ENCODE data around the gene SLCO3A1.

SLCO3A1 gene

DNA sequence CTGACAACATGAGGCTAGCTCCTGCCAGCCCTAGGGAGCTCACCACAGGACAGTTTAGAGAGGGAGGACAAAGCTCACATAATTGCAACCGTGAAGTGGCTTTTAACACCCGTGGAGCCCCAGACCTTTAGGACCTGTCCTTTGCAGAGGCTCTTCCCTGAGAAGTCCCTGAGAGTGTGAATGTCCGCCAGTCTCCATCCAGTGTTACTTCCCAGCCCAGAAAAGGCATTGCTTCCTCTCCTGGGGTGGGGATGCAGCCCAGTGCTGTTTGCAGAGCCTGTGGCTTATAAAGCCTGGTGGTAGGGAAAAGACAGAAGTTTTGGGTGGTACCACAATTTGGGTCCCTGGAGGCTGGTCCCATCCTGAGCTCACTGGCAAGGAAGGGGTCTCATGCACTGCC, 182.0 kb downstream of the SLCO3A1 start:
- Histone ChIP-seq H3K4me1 (ENCODE audit: control insufficient read depth, insufficient read depth, low read length) (no peaks in the 10 kb centered on the region), H3K36me3 (ENCODE audit: insufficient read depth, low read length) (no peaks in the 10 kb centered on the region), H3K27me3 (ENCODE audit: control insufficient read depth, insufficient read depth, low read length) (no peaks in the 10 kb centered on the region), H3K4me3 (ENCODE audit: low read length) (no peak overlapping the region), H3K9ac (ENCODE audit: low read depth, low read length) (no peak overlapping the region), H3K4me2 (ENCODE audit: low read length) (no peak overlapping the region), H3K9me3 (replicated peaks; ENCODE audit: low read length) (no peaks in the 10 kb centered on the region)

GRCh38 chr15:92035961-92036360, 182.5 kb downstream of the SLCO3A1 start:
- no peak overlapping the region for H3K9ac ChIP-seq (ENCODE audit: low read depth, low read length)
- no peaks in the 10 kb centered on the region for H3K9me3 ChIP-seq (replicated peaks; ENCODE audit: low read length)
- no peaks in the 10 kb centered on the region for H3K36me3 ChIP-seq (ENCODE audit: insufficient read depth, low read length)
- H3K27me3 ChIP-seq (ENCODE audit: control insufficient read depth, insufficient read depth, low read length): no peaks in the 10 kb centered on the region
- no peak overlapping the region for H3K4me2 ChIP-seq (ENCODE audit: low read length)
- no peaks in the 10 kb centered on the region for H3K4me1 ChIP-seq (ENCODE audit: control insufficient read depth, insufficient read depth, low read length)
- no peak overlapping the region for H3K4me3 ChIP-seq (ENCODE audit: low read length)

DNA sequence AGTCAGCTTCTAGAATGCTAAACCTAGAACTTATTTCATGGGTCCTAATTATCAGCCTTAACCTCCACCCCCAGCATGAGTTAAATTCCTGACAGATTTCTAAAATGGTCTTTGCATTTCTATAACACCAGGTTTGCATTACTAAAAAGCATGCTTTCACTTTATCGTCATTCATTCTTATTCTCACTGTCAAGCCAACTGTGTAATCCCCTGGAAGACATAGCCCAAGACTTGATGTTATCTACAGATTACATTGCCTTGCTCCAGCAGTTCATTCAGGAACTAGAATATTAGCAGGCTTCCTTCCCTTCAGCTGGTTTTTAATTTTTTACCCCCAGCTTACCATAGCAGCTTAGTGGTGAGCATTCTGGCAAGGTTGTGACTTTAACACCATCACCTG, 184.0 kb downstream of the SLCO3A1 start:
- H3K27me3 ChIP-seq (ENCODE audit: control insufficient read depth, insufficient read depth, low read length): no peaks in the 10 kb centered on the region
- H3K4me2 ChIP-seq (ENCODE audit: low read length): no peak overlapping the region
- H3K9ac ChIP-seq (ENCODE audit: low read depth, low read length): no peak overlapping the region
- H3K9me3 ChIP-seq (replicated peaks; ENCODE audit: low read length): no peaks in the 10 kb centered on the region
- H3K4me1 ChIP-seq (ENCODE audit: control insufficient read depth, insufficient read depth, low read length): no peaks in the 10 kb centered on the region
- no peak overlapping the region for H3K4me3 ChIP-seq (ENCODE audit: low read length)
- no peaks in the 10 kb centered on the region for H3K36me3 ChIP-seq (ENCODE audit: insufficient read depth, low read length)

DNA sequence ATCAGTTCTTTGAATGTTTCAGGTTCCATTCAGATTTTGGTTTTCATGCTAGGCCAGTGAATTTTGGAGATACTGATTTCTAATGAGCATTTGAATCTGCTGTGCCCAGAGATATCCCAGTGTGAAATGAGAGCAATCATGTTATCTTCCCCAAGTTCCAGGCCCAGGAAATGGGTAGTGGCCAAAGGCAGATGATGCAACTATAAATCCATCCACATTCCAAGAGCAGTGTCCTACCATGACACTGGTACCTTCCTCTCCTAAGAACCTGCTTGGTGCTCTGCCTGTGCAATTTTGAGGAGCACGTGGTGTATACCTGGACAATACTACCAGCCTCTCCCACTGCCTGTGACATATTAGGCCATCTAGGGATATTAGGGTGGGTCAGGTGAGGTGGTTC, 186.8 kb downstream of the SLCO3A1 start:
- Histone ChIP-seq H3K9me3 (replicated peaks; ENCODE audit: low read length) (no peaks in the 10 kb centered on the region), H3K27me3 (ENCODE audit: control insufficient read depth, insufficient read depth, low read length) (no peaks in the 10 kb centered on the region), H3K4me3 (ENCODE audit: low read length) (no peak overlapping the region), H3K36me3 (ENCODE audit: insufficient read depth, low read length) (no peaks in the 10 kb centered on the region), H3K4me2 (ENCODE audit: low read length) (no peak overlapping the region), H3K9ac (ENCODE audit: low read depth, low read length) (no peak overlapping the region), H3K4me1 (ENCODE audit: control insufficient read depth, insufficient read depth, low read length) (no peaks in the 10 kb centered on the region)

GRCh38 chr15:92041371-92041770, 187.9 kb downstream of the SLCO3A1 start:
- Histone ChIP-seq H3K4me3 (ENCODE audit: low read length) (no peak overlapping the region), H3K9ac (ENCODE audit: low read depth, low read length) (no peak overlapping the region), H3K4me1 (ENCODE audit: control insufficient read depth, insufficient read depth, low read length) (no peaks in the 10 kb centered on the region), H3K36me3 (ENCODE audit: insufficient read depth, low read length) (no peaks in the 10 kb centered on the region), H3K4me2 (ENCODE audit: low read length) (no peak overlapping the region), H3K27me3 (ENCODE audit: control insufficient read depth, insufficient read depth, low read length) (no peaks in the 10 kb centered on the region), H3K9me3 (replicated peaks; ENCODE audit: low read length) (no peaks in the 10 kb centered on the region)

GRCh38 chr15:92043283-92043682, 189.8 kb downstream of the SLCO3A1 start:
- Histone ChIP-seq H3K27me3 (ENCODE audit: control insufficient read depth, insufficient read depth, low read length) (no peaks in the 10 kb centered on the region), H3K4me3 (ENCODE audit: low read length) (no peak overlapping the region), H3K4me2 (ENCODE audit: low read length) (no peak overlapping the region), H3K9ac (ENCODE audit: low read depth, low read length) (no peak overlapping the region), H3K4me1 (ENCODE audit: control insufficient read depth, insufficient read depth, low read length) (no peaks in the 10 kb centered on the region), H3K36me3 (ENCODE audit: insufficient read depth, low read length) (no peaks in the 10 kb centered on the region), H3K9me3 (replicated peaks; ENCODE audit: low read length) (no peaks in the 10 kb centered on the region)

GRCh38 chr15:92044203-92044909, 190.8 kb downstream of the SLCO3A1 start:
- H3K36me3 ChIP-seq (ENCODE audit: insufficient read depth, low read length): no peaks in the 10 kb centered on the region

DNA sequence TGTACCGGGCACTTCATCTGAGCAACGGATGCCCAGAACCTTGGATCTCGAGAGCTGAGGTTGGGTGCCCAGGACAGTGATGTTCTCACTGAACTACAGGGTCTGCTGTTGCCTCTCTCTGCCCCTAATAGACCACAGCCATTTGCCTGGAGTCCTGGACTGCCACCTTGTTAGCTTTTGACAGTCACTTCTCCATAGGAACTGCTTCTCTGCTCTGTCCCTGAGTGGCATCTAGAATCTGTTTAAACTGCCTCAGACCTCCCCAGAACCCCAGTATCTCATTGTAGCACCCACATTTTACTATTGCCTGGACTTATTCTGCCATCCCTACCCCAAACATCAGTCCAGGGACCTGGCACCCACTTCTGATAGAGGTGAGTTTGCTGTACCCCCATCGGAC, 194.4 kb downstream of the SLCO3A1 start:
- H3K4me3 ChIP-seq (ENCODE audit: low read length): no peak overlapping the region
- no peak overlapping the region for H3K9ac ChIP-seq (ENCODE audit: low read depth, low read length)
- no peaks in the 10 kb centered on the region for H3K36me3 ChIP-seq (ENCODE audit: insufficient read depth, low read length)
- H3K4me1 ChIP-seq (ENCODE audit: control insufficient read depth, insufficient read depth, low read length): no peaks in the 10 kb centered on the region
- H3K4me2 ChIP-seq (ENCODE audit: low read length): no peak overlapping the region
- H3K9me3 ChIP-seq (replicated peaks; ENCODE audit: low read length): no peaks in the 10 kb centered on the region
- no peaks in the 10 kb centered on the region for H3K27me3 ChIP-seq (ENCODE audit: control insufficient read depth, insufficient read depth, low read length)

More at GRCh38 chr15:92044203-92044909, 190.8 kb downstream of the SLCO3A1 start:
- Histone ChIP-seq H3K9ac (ENCODE audit: low read depth, low read length) (no peak overlapping the region), H3K4me2 (ENCODE audit: low read length) (no peak overlapping the region), H3K27me3 (ENCODE audit: control insufficient read depth, insufficient read depth, low read length) (no peaks in the 10 kb centered on the region), H3K4me1 (ENCODE audit: control insufficient read depth, insufficient read depth, low read length) (no peaks in the 10 kb centered on the region), H3K9me3 (replicated peaks; ENCODE audit: low read length) (no peaks in the 10 kb centered on the region), H3K4me3 (ENCODE audit: low read length) (no peak overlapping the region)

DNA sequence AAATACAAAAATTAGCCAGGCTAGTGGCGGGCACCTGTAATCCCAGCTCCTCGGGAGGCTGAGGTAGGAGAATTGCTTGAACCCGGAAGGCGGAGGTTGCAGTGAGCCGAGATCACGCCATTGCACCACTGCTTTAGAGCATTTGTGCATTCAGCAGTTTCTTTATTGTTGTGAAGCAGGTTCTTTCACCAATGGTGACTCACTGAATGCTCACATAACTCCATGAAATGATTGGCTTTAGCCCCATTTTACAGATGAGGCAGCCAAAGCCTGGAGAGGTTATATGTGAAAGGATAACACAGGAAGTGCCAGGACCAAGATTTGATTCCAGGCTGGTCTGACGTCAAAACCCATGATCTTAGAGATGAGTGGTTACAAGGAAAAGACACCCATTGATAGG, 195.2 kb downstream of the SLCO3A1 start:
- Histone ChIP-seq H3K4me1 (ENCODE audit: control insufficient read depth, insufficient read depth, low read length) (no peaks in the 10 kb centered on the region), H3K4me2 (ENCODE audit: low read length) (no peak overlapping the region), H3K9me3 (replicated peaks; ENCODE audit: low read length) (no peaks in the 10 kb centered on the region), H3K36me3 (ENCODE audit: insufficient read depth, low read length) (no peaks in the 10 kb centered on the region), H3K4me3 (ENCODE audit: low read length) (no peak overlapping the region), H3K27me3 (ENCODE audit: control insufficient read depth, insufficient read depth, low read length) (no peaks in the 10 kb centered on the region), H3K9ac (ENCODE audit: low read depth, low read length) (no peak overlapping the region)

GRCh38 chr15:92049290-92049989, 195.9 kb downstream of the SLCO3A1 start:
- Histone ChIP-seq H3K4me1 (ENCODE audit: control insufficient read depth, insufficient read depth, low read length) (no peaks in the 10 kb centered on the region), H3K4me2 (ENCODE audit: low read length) (no peak overlapping the region), H3K4me3 (ENCODE audit: low read length) (no peak overlapping the region), H3K36me3 (ENCODE audit: insufficient read depth, low read length) (no peaks in the 10 kb centered on the region), H3K27me3 (ENCODE audit: control insufficient read depth, insufficient read depth, low read length) (no peaks in the 10 kb centered on the region), H3K9ac (ENCODE audit: low read depth, low read length) (no peak overlapping the region), H3K9me3 (replicated peaks; ENCODE audit: low read length) (no peaks in the 10 kb centered on the region)

GRCh38 chr15:92050220-92050898, 196.9 kb downstream of the SLCO3A1 start:
- Histone ChIP-seq H3K9me3 (replicated peaks; ENCODE audit: low read length) (no peaks in the 10 kb centered on the region), H3K27me3 (ENCODE audit: control insufficient read depth, insufficient read depth, low read length) (no peaks in the 10 kb centered on the region), H3K4me3 (ENCODE audit: low read length) (no peak overlapping the region), H3K4me1 (ENCODE audit: control insufficient read depth, insufficient read depth, low read length) (no peaks in the 10 kb centered on the region), H3K36me3 (ENCODE audit: insufficient read depth, low read length) (no peaks in the 10 kb centered on the region), H3K4me2 (ENCODE audit: low read length) (no peak overlapping the region), H3K9ac (ENCODE audit: low read depth, low read length) (no peak overlapping the region)
